WTC11 (cell line): Measurements from ENCODE around the gene SH3TC2. TPM values are rescaled to one million over a fixed set of nuclear protein-coding genes. Genes with fewer than 3 reads are reported as not detected.

ENCODE experiments used
- ATAC-seq: fragments of 200-7000 bp; cut with Tn5 transposase; 2 replicates; pipeline ENCODE4 v1.10.0; 2021; ENCODE audit warnings: mild to moderate bottlenecking, moderate library complexity
- CTCF ChIA-PET: fragments of 300-600 bp; sonication (Branson Sonifier 250); formaldehyde crosslinking; loops from one replicate; lab custom pipeline; 2021; ENCODE audit warnings: antibody characterized with exemption; lab: Charles Lee
- POLR2A ChIA-PET: fragments of 350-600 bp; sonication (Branson Sonifier 250); formaldehyde crosslinking; loops from one replicate; lab custom pipeline; 2021; ENCODE audit warnings: antibody characterized with exemption; lab: Charles Lee
- DNase-seq: peaks from one replicate; pipeline ENCODE4 v3.0.0; 2021; ENCODE audit warnings: low spot score
- H3K27ac Mint-ChIP-seq: 2 replicates; pipeline ENCODE4 v1.8.0; 2021; ENCODE audit warnings: mixed read lengths
- H3K27me3 Mint-ChIP-seq: 2 replicates; pipeline ENCODE4 v1.8.0; 2021; ENCODE audit warnings: low read depth, mild to moderate bottlenecking, moderate library complexity, mixed read lengths
- H3K36me3 Mint-ChIP-seq: 2 replicates; pipeline ENCODE4 v1.8.0; 2021; ENCODE audit warnings: mixed read lengths
- H3K4me1 Mint-ChIP-seq: 2 replicates; pipeline ENCODE4 v1.8.0; 2022; ENCODE audit warnings: mixed read lengths
- H3K4me3 Mint-ChIP-seq: 2 replicates; pipeline ENCODE4 v1.8.0; 2021; ENCODE audit warnings: mild to moderate bottlenecking, moderate library complexity, mixed read lengths
- H3K9me3 Mint-ChIP-seq: 2 replicates; pipeline ENCODE4 v1.8.0; 2021; ENCODE audit warnings: mixed read lengths
- ATF1 ChIP-seq: sonication (generic); formaldehyde crosslinking; IDR thresholded peaks from 2 replicates; pipeline ENCODE4 v1.8.1; 2023; ENCODE audit warnings: mild to moderate bottlenecking, moderate library complexity, missing genetic modification reagents
- ATF6 ChIP-seq: sonication (generic); formaldehyde crosslinking; IDR thresholded peaks from 2 replicates; pipeline ENCODE4 v1.8.1; 2023; ENCODE audit warnings: mild to moderate bottlenecking, missing genetic modification reagents
- CTCF ChIP-seq: fragments of 200-600 bp; IDR thresholded peaks from 2 replicates; pipeline ENCODE4 v1.8.0; 2022; ENCODE audit warnings: antibody characterized with exemption
- E2F5 ChIP-seq: sonication (generic); formaldehyde crosslinking; IDR thresholded peaks from 2 replicates; pipeline ENCODE4 v1.8.1; 2022; ENCODE audit warnings: mild to moderate bottlenecking, moderate library complexity, missing genetic modification reagents
- ELF4 ChIP-seq: sonication (generic); formaldehyde crosslinking; IDR thresholded peaks from 2 replicates; pipeline ENCODE4 v1.8.1; 2022; ENCODE audit warnings: low read depth, mild to moderate bottlenecking, moderate library complexity, missing genetic modification reagents
- ESRRA ChIP-seq: sonication (generic); formaldehyde crosslinking; IDR thresholded peaks from 2 replicates; pipeline ENCODE4 v1.8.1; 2022; ENCODE audit warnings: mild to moderate bottlenecking, missing genetic modification reagents, borderline replicate concordance
- MAX ChIP-seq: sonication (generic); formaldehyde crosslinking; IDR thresholded peaks from 2 replicates; pipeline ENCODE4 v1.8.0; 2022; ENCODE audit warnings: mild to moderate bottlenecking, missing genetic modification reagents
- MLX ChIP-seq: sonication (generic); formaldehyde crosslinking; IDR thresholded peaks from 2 replicates; pipeline ENCODE4 v1.8.1; 2023; ENCODE audit warnings: mild to moderate bottlenecking, missing genetic modification reagents, moderate library complexity
- MYBL2 ChIP-seq: sonication (generic); formaldehyde crosslinking; IDR thresholded peaks from 2 replicates; pipeline ENCODE4 v1.8.1; 2023; ENCODE audit warnings: mild to moderate bottlenecking, moderate library complexity, missing genetic modification reagents
- SMAD3 ChIP-seq: sonication (generic); formaldehyde crosslinking; IDR thresholded peaks from 2 replicates; pipeline ENCODE4 v1.8.0; 2022; ENCODE audit warnings: missing genetic modification reagents, mild to moderate bottlenecking, borderline replicate concordance
- SOX15 ChIP-seq: fragments of 250-450 bp; sonication (Bioruptor Pico); IDR thresholded peaks from 2 replicates; pipeline ENCODE4 v1.9.0; 2021; ENCODE audit warnings: mild to moderate bottlenecking
- TEAD1 ChIP-seq: sonication (generic); formaldehyde crosslinking; IDR thresholded peaks from 2 replicates; pipeline ENCODE4 v1.8.0; 2022; ENCODE audit warnings: mild to moderate bottlenecking, missing genetic modification reagents
- TP53 ChIP-seq: sonication (generic); formaldehyde crosslinking; IDR thresholded peaks from 2 replicates; pipeline ENCODE4 v1.8.1; 2023; ENCODE audit warnings: mild to moderate bottlenecking, missing genetic modification reagents
- USF2 ChIP-seq: sonication (generic); formaldehyde crosslinking; IDR thresholded peaks from 2 replicates; pipeline ENCODE4 v1.8.1; 2023; ENCODE audit warnings: mild to moderate bottlenecking, missing genetic modification reagents, moderate library complexity
- ZBTB21 ChIP-seq: sonication (generic); formaldehyde crosslinking; IDR thresholded peaks from 2 replicates; pipeline ENCODE4 v1.8.1; 2023; ENCODE audit warnings: mild to moderate bottlenecking, missing genetic modification reagents, borderline replicate concordance
- ZNF232 ChIP-seq: sonication (generic); formaldehyde crosslinking; IDR thresholded peaks from 2 replicates; pipeline ENCODE4 v1.8.0; 2022; ENCODE audit warnings: mild to moderate bottlenecking, missing genetic modification reagents
- ZNF263 ChIP-seq: sonication (generic); formaldehyde crosslinking; IDR thresholded peaks from 2 replicates; pipeline ENCODE4 v1.8.1; 2022; ENCODE audit warnings: low read depth, mild to moderate bottlenecking, moderate library complexity, missing genetic modification reagents
- ZNF425 ChIP-seq: fragments of 250-450 bp; sonication (Bioruptor Pico); conservative IDR thresholded peaks from 2 replicates; pipeline ENCODE4 v1.9.0; 2021; ENCODE audit warnings: mild to moderate bottlenecking
- total RNA-seq: library from RNA; stranded (reverse); gene quantifications from 3 replicates; pipeline ENCODE4 v1.2.3, GENCODE V29; 2021
- TF ChIP-seq, protein P1 (sequence below): sonication (generic); formaldehyde crosslinking; IDR thresholded peaks from 2 replicates; pipeline ENCODE4 v1.8.0; 2023; ENCODE audit warnings: missing genetic modification reagents

The SH3TC2 gene
- total RNA-seq, 1 experiment from 2014 or later, result 0.61 TPM

- ChIA-PET POLR2A (no interaction called here), CTCF (interaction anchor here (0.7 to 2.5 kb wide), 5 partner anchors 36 to 340 kb away, joined by 3 to 16 read pairs (median 6); no protein-coding TSS in a partner anchor)
- TF ChIP-seq MAX (CRISPR knock-in tag) (no peak), MYBL2 (CRISPR knock-in tag) (no peak), ZNF263 (no peak), CTCF (no peak), ZNF232 (CRISPR knock-in tag) (no peak), USF2 (no peak), TEAD1 (no peak), ELF4 (no peak), SMAD3 (CRISPR knock-in tag) (no peak), MLX (CRISPR knock-in tag) (no peak), ATF1 (no peak), ATF6 (CRISPR knock-in tag) (no peak), ESRRA (CRISPR knock-in tag) (no peak), E2F5 (CRISPR knock-in tag) (no peak), TP53 (CRISPR knock-in tag) (no peak), SOX15 (no peak), ZNF425 (CRISPR knock-in tag) (no peak), ZBTB21 (CRISPR knock-in tag) (no peak)
- TF ChIP-seq, protein P1, sequence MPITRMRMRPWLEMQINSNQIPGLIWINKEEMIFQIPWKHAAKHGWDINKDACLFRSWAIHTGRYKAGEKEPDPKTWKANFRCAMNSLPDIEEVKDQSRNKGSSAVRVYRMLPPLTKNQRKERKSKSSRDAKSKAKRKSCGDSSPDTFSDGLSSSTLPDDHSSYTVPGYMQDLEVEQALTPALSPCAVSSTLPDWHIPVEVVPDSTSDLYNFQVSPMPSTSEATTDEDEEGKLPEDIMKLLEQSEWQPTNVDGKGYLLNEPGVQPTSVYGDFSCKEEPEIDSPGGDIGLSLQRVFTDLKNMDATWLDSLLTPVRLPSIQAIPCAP, result no peak
- no peaks in the 10 kb centered on the region for H3K27me3 Mint-ChIP-seq
- H3K4me1 Mint-ChIP-seq, result peaks cover 3% of the 10 kb centered on the region
- no peak overlapping the region for H3K27ac Mint-ChIP-seq
- H3K4me3 Mint-ChIP-seq, result no peak overlapping the region
- H3K36me3 Mint-ChIP-seq, result no peaks in the 10 kb centered on the region
- no peaks in the 10 kb centered on the region for H3K9me3 Mint-ChIP-seq
- ATAC-seq, result no peak
- DNase-seq, result no peak
Observed at GRCh38 chr5:149071216-149071615, 8.4 kb upstream of the SH3TC2 start.
